Mammary epithelial cell (primary cell): Measurements from ENCODE around the gene TLCD5.

Experiments
- CTCF ChIP-seq, 2 donors: IDR thresholded peaks in 1 of 2; conservative IDR thresholded peaks in 1 of 2; 2 replicates each; pipeline ENCODE4 v1.5.1; 2011 to 2012; ENCODE audit warnings: inconsistent platforms in 2 of 2, low read length in 2 of 2, mild to moderate bottlenecking in 2 of 2, control low read depth in 1 of 2, low read depth in 1 of 2; ENCODE audit not compliant: insufficient read depth in 1 of 2; ENCODE audit errors: extremely low read depth in 1 of 2
- EZH2 ChIP-seq: IDR thresholded peaks from 2 replicates; pipeline ENCODE4 v1.6.1; 2012; ENCODE audit warnings: low read length, inconsistent platforms, borderline replicate concordance

- TF ChIP-seq CTCF (conservative IDR thresholded peaks at IDR 0.05 in 1 of 2, IDR thresholded peaks at IDR 0.05 in 1 of 2; ENCODE audit: extremely low read depth in 1 of 2, insufficient read depth in 1 of 2, low read depth in 1 of 2, low read length in 2 of 2) (no peak), EZH2 (no peak)
Measured at GRCh38 chr11:120357620-120358019, 32.5 kb downstream of the TLCD5 start.
